GF-D8 (cell line): Measurements from ENCODE around the gene RAET1L.
"Not testable (repeated sequence)": the region's sequence is repeated elsewhere in the genome, so short reads cannot be mapped to it uniquely, and the experiment has no call there.

Experiments used
- DNase-seq: peaks from one replicate; lab custom pipeline; 2025; lab: John Stamatoyannopoulos, UW

RAET1L gene

DNA sequence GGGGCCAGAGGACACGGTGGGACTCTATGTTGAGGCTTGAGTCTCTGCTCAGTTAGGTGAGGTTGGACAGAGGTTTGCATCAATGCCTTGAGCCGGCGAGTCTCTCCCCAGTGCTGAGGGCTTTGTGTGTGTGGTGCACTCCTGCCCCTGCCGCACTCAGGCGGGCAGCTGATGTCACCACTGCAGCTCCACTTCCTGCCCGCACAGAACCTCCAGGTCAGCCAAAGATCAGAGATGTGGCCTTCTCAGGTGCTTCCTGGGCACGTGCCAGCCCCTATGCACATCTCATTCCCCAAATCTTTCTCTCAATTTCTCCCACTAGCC, 33.9 kb downstream of the RAET1L start:
- DNase-seq = not testable (repeated sequence)

DNA sequence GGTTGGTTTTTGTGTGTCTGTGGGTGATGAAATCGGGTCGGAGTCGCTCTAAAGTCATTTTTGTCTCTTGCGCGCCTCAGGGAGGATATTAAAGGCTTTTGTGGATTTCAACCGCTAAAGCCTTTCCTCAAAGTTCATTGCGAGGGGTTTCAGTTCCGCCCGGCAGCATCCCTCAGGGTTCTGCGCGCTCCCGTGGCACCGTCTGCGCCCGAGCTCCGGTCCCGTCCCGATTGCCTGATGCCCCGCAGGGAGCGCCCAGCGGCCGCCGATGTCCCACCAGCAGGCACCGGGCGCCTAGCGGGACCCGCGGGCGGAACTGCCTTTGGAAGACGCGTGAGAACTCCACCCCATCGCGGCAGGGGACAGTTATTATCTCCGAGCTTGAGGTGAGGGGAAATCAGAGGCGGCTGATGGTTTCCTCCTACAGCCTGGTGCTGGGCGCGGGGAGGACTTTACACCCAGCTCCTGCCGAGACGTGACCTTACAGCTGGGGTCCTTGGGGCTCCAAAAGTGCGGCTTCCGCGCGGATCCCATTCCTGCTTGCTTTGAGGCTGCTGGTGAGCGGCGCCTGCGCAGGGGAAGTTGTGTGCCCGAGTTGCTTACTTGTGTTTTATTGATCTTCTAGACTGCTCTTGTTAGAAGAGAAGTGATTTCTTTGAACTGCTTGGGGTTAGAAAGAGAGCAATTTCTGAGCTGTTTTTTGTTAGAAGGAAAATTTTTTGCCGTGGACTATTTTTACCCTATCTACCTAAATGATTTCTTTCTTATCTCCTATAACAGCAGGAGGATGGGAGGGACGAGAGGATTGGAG, 34.5 kb downstream of the RAET1L start:
- DNase-seq = no peak

GRCh38 chr6:149990212-149990660, 35.1 kb downstream of the RAET1L start:
- no peak for DNase-seq

DNA sequence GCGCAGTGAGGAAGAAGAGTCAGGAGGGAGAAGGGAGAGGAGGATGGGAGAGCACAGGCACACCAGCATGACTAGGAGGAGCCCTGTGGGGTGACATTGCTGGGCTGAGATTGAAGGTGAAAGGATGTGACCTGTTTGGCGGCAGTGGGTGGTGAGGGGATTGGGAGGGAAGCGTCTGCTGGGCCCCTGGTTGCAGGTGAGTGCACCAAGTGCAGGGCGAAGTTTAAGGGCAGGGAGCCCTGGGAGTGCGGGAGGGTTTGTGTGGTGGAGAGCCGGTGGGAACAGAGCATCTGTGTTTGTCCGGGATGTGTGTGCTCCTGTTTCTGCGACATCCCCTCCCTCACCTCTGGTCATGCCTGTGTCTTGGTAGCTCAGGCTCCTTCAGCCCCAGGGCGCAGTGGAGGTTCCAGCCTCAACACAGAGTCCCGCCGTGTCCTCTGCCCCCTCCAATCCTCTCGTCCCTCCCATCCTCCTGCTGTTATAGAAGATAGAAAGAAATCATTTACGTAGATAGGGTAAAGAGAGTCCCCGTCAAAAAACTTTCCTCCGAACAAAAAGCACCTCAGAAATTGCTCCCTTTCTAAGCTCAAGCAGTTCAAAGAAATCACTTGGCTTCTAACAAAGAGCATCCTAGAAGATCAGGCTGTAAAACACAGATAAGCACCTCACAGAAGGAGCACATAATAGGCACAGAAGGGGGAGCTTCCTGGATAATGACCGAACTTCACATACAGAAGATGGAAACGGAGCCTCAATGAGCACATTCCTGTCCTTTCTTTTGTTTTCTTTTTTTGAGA, 36.6 kb downstream of the RAET1L start:
- DNase-seq = no peak

- DNase-seq = no peak
These were observed 37.7 kb downstream of the RAET1L start for GRCh38 chr6:149987602-149988107.

- DNase-seq = no peak
These were observed 39.8 kb downstream of the RAET1L start for GRCh38 chr6:149985481-149985937.

GRCh38 chr6:149984773-149985172, 40.6 kb downstream of the RAET1L start:
- no peak for DNase-seq

DNA sequence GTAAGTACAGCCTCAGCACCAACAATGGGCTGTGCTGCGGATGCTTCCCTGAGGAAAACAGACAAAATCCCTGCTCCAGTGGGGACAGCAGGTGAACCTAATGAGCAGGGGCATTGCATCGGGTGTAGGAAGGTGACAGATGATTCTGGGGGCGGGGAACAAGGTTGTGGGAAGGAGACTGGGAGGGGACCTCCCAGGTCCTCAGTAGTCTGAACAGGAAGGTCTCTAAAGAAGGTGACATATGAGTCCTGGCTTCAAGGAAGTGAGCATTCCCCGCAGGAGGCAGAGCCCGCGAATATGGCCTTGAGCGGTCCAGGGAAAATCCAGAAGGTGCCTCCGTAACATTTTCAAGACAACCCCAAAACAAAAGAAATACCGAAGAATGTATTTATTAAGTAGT, 42.2 kb downstream of the RAET1L start:
- DNase-seq = no peak

DNA sequence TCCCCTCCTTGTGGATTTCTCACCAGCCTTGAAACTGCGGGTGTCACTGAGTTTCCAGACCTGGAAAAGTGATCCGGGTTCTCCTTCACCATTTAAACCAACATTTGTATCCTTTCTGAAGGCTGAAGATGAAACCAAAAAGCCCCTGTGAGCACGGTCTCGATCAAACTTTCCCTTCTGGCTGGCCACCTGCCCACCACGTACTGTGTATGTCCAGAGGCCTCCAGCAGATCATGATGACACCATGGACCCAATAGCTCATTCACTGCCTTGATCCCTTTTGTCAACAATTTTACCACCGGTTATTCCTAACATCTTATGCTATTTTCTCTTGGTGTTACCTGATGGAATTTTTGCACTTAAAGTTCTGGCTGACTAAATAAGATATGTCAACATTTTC, 46.0 kb downstream of the RAET1L start:
- no peak for DNase-seq

- DNase-seq = no peak
These were observed 46.7 kb downstream of the RAET1L start for GRCh38 chr6:149978610-149979009.

GRCh38 chr6:149977221-149977620, 48.1 kb downstream of the RAET1L start:
- DNase-seq = no peak

- DNase-seq = no peak
These were observed 49.9 kb downstream of the RAET1L start for GRCh38 chr6:149975400-149975799.

DNA sequence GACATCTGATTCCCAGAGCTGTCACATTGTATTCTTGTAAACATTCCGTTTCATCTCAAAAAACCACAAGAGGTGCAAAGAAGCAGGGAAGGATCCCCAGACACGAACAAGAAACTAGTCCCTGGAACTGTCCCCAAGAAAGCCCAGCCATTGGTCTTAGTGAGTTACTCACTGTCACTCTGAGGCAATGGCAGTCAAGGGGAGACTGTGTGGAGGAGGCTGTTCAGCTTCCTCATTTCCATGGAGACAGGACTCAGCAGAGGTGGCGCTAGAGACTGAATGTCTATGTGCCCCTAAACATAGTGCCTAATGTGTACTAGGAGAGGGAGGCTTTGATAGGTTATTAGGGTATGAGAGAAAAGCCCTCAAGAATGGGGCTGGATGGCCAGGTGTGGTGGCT, 50.5 kb downstream of the RAET1L start:
- DNase-seq = no peak

GRCh38 chr6:149974394-149974793, 50.9 kb downstream of the RAET1L start:
- DNase-seq = not testable (repeated sequence)

GRCh38 chr6:149969635-149970034, 55.7 kb downstream of the RAET1L start:
- no peak for DNase-seq

- DNase-seq = not testable (repeated sequence)
These were observed 56.4 kb downstream of the RAET1L start for GRCh38 chr6:149968909-149969308.
